ENCODE measurements around the gene CNTN2.

Gene CNTN2

DNA sequence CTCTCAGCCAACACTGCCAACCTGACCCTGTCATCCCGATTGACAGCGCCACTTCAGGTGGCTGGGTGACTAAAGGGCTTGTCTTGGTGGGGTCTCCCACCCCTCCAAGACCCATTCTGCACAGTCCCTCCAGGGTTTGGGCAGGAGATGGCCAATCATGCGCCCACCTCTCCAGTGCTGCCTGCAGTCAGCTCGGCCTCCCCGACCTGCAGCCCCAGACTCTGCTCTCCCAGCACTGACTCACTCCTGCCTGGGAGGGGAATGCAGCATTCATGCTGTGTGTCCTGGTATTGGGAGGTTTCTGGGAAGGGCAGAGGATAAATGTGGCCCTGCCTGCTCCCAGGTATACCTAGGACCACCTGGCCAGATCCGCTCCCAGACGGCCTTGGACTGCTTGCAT, 31.5 kb downstream of the CNTN2 start:
- no peak for DNase-seq

DNA sequence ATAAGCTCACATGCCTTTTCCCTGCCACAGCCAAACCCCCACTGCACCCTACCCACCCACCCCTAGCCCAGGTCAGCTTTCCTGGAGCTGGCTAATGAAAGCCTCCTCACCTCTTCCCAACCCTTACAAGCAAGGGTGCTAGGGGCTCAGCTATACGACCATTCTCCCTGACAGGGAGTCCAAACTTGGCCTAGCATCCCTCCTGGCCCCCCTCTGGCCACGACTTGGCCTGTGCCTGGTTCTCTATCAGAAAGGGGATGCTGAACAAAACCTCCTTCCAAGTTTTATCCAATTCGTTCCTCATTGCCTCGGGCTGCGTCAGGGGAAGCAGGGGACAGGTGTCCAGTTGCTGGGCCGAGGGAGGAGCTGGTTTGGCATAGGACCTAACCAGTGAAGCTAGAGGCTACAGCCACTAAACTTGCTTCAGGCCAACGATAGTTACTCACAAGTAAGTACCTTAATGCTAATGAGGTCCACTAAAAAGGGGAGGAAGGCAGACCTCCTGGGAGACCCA, 32.7 kb downstream of the CNTN2 start:
- no peak for DNase-seq

DNA sequence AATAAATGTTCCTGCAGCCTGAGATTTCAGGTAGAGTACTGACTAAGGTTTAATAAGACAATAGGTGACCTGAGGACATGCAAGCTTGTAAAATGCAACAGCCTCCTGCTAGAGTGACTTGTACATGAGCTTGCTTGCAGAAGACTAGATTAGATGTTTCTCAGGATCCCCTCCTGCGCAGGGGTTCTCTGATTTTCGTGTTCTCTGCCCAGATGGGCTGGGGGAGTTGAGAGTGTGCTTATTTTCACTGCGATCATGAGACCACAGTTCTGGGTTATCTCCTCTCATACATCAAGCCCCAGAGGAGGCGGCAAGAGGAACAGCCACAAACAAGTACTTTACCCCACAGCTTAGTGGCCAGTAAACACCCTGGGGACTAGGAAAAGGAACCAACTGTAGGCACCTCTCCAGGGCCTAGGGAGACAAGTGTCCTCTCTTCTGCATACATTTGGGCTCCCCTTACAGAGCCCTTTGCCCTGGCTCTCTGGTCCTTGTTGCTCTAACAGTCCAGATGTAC, 33.3 kb downstream of the CNTN2 start:
- DNase-seq, result no peak

DNA sequence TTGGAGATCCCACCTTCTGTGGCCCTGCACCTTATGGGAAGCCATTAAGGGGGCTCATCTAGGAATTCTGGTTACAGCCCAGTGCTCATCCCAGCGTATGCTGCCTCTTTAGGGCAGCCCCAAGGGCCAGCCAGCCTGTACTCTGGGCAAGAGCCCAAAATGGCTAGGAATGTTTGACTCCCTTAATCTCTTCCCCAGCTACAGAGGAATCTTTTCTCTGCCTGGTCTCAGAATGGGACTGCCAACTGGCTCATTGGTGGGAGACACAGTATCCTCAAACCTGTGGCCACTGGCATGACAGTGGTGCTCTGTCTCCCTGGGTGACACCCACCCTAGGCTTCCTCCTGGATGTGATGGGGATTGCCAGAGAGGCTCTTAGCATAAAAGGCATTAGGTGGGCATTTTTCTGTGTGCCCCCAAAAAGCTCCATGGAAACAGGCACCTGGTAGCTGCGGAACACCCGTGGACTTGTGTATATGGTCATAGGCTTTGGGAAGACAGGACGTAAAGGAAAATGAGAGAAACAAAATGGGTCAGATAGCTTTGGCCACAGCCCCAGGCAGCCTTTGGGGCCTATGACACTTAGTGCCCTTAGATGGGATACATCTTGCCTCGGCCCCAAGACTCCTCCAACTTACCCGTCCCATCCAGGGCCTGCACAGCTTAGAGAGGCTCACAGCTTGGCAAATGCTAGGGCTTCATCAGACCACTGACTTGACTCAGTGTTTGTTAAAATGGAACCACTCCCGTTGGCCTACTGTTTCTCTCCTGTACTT, 34.3 kb downstream of the CNTN2 start:
- no peak for DNase-seq

DNA sequence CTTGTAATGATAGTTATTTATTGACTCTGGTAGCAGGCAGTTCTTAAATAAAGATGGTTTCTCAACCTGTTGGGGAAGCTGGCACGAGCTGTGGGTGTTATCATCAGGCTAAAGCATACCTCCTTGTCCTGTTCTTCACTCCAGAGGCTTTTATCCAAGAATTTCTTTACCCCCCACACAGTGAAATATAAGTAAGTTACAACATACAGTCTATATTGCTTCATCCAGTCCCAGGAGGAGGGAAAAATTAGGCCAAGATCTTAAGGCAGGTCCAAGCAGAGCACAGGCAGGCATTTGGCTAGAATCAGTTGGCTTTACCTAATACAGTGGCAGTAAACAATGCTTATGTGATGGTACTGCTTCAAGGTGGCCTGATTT, 34.9 kb downstream of the CNTN2 start:
- DNase-seq, result no peak

DNA sequence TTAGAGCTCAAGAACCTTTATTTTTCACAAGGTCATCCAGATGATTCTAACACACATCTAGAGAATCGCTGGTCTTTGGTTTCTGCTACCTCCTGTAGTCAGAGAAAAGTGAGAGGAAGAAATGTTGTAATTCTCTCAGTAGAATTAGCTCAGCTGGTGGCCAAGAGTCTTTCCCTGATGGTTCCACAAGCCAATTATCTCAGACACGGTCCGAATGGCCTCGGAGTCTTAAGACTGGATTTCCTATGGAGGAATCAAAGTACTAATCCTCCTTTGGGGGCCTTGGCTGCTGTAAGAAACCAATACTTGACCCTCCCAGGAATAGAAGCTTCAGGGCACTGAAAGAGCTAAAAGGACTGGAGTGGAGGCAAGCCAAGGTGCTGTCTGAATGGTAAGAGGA, 39.4 kb downstream of the CNTN2 start:
- DNase-seq, result peak; percentile 90

DNA sequence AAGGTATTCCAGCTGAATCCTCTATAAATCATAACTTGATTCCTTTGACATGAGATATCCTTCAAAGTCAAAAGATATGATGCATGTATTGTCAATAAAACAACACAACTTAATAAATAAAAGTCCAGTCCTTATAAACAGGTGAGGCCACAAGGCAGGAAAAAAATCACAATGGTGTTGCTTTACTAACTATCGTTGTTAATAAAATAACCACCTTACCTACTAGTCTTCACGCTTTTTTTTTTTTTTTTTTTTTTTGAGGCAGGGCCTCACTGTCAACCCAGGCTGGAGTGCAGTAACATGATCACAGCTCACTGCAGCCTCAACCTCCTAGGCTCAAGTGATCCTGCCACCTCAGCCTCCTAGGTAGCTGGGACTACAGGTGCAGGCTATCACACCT, 41.3 kb downstream of the CNTN2 start, which contains the start of gene TMEM81:
TSS of gene TMEM81 (minus strand) at position 101 of the 400 bp plus-strand sequence. CDS start 140 bp downstream, outside the sequence.
- no peak for DNase-seq

DNA sequence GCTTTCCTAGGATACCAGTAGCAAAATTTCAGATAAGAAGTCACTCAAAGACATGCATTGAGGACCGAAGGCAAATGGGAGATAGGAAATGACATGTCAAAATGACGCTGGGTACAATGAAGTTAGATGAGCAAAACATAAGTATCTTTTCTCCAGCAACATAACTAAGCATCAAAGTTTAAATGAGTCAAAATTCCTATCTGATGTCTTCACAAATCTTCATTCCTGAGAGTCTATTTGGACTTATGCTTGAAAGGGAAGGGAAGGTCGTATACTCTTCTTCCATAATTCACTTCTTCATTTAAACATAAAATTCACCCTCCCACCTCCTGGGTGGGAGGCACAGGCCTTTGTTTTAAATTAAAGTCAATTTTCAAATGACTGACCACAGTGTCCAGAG, 45.3 kb downstream of the CNTN2 start:
- DNase-seq, result no peak

DNA sequence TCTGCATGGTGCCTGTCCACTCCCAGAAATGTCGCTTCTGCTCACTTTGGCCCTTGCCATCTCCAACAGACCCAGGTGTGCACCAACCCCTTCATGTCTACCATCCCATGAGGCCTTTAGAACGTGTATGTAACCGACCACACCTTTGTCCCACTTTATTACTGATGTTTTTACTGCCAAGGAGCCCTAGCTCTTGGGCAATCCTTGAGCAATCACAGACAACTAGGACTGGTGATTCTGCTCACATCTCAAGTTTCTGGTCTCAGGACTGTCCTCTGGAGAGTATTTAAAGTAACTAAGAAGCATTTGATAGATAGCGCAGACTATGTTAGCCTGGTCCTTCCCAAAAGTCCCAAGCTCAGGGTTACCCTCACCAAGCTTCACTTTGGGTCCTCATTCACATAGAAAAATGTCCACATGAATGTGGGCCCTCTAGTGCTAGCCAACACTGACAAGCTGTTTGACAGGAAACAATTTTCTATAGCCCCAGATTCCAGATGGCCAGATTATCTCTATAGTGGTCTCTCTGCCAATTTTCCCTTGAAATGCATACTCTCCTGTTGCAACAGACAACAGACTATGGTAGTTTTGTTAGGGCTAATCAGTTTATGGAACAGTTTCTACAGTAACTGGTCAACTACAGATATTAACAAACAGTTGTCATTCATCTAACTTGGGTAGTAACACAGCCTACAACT, 48.2 kb downstream of the CNTN2 start:
- DNase-seq, result no peak

DNA sequence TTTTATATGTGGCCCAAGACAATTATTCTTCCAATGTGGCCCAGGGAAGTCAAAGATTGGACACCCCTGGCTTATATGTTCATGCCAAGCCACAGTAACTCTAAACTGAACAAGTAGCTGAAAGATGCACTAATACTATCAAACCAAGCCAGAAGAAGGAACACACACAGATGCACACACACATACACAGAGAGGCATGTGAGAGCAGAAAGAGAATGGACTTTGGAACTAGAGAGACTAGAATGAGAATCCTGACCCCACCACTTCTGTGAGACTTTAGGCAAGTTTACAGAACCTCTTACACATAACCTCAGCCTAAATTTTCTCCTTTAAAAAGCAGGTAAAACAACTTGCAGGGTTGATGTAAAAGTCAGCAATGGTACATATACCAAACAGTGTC, 52.4 kb downstream of the CNTN2 start:
- DNase-seq, result no peak

DNA sequence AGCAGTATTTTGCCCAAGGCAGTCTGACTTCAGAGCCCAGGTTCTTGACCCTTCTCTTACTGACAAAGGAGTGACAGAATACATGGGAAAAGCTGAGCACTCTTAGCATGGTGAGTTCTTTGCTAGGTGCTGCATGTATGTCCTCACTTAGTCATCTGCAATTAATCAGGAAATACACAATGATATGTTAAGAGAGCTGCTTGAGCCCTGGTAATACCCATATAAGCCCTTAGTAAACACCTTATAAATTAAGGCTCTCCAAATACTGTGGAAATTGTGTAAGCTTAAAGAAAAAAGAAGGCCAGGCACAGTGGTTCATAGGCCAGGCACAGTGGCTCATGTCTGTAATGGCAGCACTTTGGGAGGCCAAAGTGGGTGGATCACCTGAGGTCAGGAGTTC, 55.2 kb downstream of the CNTN2 start:
- DNase-seq, result no peak

DNA sequence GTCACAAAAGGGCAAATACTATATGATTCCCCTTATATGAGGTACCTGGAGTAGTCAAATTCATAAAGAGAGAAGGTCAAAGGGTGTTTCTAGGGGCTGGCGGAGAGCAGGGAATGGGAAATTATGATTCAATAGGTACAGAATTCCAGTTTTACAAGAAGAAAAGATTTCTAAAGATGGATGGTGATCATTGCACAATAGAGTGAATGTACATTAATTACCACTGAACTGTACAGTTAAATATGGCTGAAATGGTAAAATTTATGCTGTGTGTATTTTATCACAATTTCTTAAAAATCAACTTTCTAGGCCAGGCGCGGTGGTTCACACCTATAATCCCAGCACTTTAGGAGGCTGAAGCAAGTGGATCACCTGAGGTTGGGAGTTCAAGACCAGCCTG, 59.4 kb downstream of the CNTN2 start:
- no peak for DNase-seq

DNA sequence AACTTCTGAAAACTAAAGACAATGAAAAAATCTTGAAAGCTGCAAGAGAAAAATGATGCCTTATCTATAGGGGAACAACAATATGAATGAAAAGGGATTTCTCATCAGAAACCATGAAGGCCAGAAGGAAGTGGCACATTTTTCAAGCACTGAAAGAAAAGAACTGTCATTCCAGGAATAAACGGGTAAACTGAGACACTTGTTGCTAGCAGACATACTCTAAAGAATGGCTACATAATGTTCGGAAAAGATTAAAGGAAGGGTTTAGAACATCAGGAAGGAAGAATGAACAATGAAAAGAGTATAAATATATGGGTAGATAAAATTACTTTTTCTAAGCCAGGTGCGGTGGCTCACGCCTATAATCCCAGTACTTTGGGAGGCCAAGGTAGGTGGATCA, 64.3 kb downstream of the CNTN2 start:
- no peak for DNase-seq

DNA sequence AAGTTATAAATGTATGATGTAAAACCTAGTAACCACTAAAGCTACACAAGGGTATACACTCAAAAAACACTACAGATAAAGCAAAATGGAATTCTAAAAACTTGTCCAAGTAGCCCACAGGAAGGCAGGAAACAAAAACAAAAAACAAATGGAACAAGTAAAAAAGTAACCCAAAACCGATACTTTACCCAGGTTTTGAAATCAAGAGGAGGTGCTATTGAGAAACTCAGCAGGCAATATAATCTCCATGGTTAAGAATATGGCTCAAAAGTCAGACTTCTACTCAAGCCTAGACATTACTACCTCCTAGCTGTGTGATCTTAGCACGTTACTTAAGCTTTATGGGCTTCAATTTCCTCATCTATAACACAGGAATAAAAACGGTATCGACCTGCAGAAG, 65.5 kb downstream of the CNTN2 start:
- no peak for DNase-seq

DNA sequence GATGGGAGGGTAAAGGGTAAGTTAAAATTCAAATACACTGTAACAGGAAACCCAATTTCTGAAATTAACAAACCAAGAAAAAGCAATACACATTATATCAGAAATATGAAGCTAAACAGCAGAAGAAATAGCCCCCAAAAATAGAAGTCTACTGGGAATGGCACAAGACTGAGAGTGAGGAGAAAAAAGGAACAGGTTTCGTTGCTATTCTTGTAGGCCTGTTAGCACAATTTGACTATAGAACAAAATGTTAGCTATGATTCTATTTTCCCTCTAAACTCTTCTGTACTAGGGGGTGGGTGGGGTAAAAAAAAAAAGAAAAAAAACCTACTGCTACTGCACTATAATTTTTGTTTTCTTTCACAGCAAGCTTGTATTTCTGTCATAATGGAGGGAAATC, 66.3 kb downstream of the CNTN2 start:
- no peak for DNase-seq

DNA sequence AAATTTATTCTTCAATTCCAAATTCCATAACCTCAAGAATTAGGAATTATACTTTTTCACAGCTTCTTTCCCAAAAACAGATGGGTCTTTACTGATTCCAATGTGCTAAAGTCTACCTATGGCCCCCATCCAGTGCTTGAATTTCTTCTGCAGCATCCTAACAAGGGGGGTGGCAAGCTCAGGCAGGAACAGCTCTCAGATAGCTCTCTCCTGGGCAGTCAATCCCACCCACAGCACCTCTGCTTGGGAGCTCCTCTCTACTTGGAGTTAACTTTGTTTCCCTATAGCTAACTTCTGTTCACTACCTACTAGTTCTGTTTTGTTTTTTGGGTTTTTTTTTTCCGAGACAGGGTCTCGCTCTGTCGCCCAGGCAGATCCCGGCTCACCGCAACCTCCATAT, 66.7 kb downstream of the CNTN2 start:
- DNase-seq, result no peak

DNA sequence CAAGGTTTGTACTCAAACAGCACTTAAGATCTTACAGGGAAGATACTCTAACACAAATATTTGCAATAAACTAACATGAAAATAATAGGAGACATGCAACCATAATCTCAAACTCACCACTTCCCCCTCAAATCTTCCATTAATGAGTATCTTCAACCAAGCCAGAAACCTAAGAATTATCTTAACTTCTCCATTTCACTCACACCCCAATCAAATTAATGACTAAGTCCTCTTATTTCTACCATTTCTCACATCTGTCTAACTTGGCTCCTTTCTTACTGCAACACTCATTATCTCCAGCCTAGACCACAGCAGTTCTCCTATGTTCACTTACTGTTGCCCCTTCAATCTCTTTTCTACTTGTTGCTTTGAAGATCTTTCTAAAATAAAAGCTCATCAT, 68.3 kb downstream of the CNTN2 start:
- DNase-seq, result no peak

DNA sequence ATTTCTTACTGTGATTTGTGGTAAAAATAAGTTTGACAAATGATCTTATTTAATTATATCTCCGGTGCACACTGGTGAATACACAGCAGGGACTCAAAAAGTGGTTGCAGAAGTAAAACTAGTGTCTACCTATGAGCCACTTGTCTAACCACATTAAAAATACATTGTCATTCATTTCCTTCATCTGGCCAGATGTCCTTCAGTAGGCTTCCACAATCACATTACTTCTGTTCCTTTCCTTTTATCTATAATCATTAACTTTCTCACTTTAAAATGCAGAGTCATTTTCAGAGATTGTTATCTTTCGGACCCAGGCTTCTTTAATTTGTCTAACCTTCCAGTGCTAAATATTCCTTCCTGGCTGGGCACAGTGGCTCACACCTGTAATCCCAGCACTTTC, 75.7 kb downstream of the CNTN2 start:
- DNase-seq, result no peak

DNA sequence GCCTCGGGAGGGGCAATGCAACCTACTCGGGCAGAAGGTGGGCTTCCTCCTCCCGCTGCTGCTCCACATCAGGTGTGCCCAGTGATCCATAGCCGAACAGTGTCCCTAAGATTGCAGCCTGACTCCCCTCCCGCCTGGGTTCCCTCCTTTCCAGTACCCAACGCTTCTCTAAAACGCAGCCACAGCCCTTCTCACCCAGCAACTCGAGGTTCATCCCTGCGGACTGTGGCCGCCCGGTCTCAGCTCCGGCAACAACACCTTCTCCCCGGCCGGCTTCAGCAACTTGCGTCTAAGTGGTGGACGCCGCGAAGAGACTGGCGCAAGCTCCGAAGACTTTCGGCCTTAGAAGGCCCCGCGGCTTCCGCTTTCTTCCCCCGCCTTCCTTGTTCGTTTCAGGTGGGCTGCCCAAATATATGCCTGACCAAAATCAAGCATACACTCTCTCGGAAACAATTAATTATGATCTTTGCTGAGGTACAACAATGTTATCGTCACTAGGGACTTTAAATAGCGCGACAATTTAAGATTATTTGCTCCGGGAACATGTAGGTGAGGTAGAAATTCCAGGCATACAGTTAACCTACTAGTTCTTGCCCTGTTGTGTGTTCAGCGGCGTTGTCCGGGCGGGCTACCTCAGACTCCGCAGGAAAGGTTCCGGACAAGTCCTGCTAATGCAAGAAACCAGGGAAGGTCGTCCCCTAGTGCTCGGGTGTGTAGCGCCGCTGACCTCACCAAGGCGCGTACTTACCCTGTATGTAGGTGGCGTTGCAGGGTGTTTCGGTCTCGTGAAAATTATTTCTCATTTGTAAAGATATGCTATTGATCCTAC, 78.9 kb downstream of the CNTN2 start, which contains the start of gene RBBP5:
TSS of gene RBBP5 (minus strand) at position 319 of the 829 bp plus-strand sequence. CDS start at position 214, 105 bp downstream.
- peak; percentile 99 for DNase-seq

DNA sequence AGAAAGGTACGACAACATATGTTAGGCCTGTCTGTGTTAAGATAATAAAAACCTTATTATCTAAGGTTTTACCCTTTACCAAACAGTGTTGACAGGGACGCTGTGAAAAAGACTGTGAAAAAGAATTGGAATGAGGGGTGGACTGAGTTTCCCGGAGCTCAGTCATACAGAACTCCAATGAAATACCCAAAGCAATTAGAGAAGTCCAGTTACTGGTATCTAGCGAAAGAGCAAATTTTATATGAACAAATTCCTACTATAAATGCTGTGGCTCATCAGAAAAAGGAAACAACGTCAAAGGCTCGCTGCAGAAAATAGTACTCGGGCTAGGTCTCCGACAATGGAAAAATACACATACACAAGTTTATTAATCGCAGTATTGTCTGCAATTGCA, 79.5 kb downstream of the CNTN2 start:
- no peak for DNase-seq

DNA sequence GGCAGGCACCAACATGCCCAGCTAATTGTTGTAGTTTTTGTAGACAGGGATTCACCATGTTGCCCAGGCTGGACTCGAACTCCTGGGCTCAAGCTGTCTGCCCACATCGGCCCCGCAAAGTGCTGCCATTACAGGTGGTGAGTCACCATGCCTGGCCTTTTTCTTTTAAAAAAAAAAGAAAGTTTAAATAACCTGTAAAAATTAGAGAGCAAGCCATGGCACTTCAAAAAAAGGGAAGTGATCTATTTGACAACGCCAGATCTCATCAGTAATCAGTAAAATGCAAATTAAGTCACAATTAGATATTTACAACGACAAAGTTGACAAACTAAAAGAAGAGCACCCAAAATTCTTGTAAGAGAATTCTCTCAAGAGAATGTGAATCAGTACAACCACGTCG, 81.7 kb downstream of the CNTN2 start:
- no peak for DNase-seq

DNA sequence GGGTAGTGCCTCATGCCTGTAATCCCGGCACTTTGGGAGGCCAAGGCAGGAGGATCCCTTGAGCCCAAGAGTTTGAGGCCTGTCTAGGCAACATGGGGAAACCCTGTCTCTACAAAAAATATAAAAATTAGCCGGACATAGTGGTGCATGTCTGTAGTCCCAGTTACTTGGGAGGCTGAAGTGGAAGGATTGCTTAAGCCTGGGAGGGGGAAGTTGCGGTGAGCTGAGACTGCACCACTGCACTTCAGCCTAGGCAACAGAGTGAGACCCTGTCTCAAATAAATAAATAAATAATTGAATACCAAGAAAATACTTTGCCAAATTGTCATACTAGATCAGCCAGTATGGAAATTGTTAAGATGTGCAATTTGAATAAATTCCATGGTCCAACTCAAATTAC, 84.6 kb downstream of the CNTN2 start:
- DNase-seq, result no peak

All from NCI-H82 (cell line).